H9 (cell line): ENCODE measurements around the gene TMPRSS3. TPM values are rescaled to one million over a fixed set of nuclear protein-coding genes. Genes with fewer than 3 reads are reported as not detected.

ENCODE experiments used
- DNase-seq: peaks from one replicate; pipeline ENCODE4 v3.0.0-alpha.2; 2017
- H2AFZ ChIP-seq: one replicate; pipeline ENCODE4 v1.6.1; 2013; ENCODE audit warnings: mild to moderate bottlenecking, low read length, control low read depth, moderate library complexity
- H2AK5ac ChIP-seq: 2 replicates; pipeline ENCODE4 v1.6.1; 2013; ENCODE audit warnings: low read length, control low read depth, mixed read lengths; ENCODE audit not compliant: insufficient read length
- H2BK120ac ChIP-seq: one replicate; pipeline ENCODE4 v1.6.1; 2013; ENCODE audit warnings: low read depth, mild to moderate bottlenecking, low read length, control low read depth, inconsistent platforms; ENCODE audit not compliant: poor library complexity, severe bottlenecking
- H2BK12ac ChIP-seq: 2 replicates; pipeline ENCODE4 v1.6.1; 2013; ENCODE audit warnings: low read length, control low read depth, mixed read lengths, low read depth; ENCODE audit not compliant: insufficient read length
- H2BK15ac ChIP-seq: 2 replicates; pipeline ENCODE4 v1.6.1; 2013; ENCODE audit warnings: low read depth, low read length, control low read depth
- H2BK20ac ChIP-seq: one replicate; pipeline ENCODE4 v1.6.1; 2013; ENCODE audit warnings: low read depth, mild to moderate bottlenecking, low read length, control low read depth, inconsistent platforms; ENCODE audit not compliant: poor library complexity, severe bottlenecking
- H2BK5ac ChIP-seq: 2 replicates; pipeline ENCODE4 v1.6.1; 2013; ENCODE audit warnings: low read length, control low read depth, mixed read lengths; ENCODE audit not compliant: insufficient read length
- H3K14ac ChIP-seq: 2 replicates; pipeline ENCODE4 v1.6.1; 2013; ENCODE audit warnings: low read length, control low read depth; ENCODE audit not compliant: insufficient read depth
- H3K18ac ChIP-seq: 2 replicates; pipeline ENCODE4 v1.6.1; 2013; ENCODE audit warnings: low read depth, mild to moderate bottlenecking, mixed read lengths, low read length, control low read depth; ENCODE audit not compliant: insufficient read length
- H3K23ac ChIP-seq: 2 replicates; pipeline ENCODE4 v1.6.1; 2013; ENCODE audit warnings: low read length, control low read depth, mixed read lengths, low read depth; ENCODE audit not compliant: insufficient read length
- H3K23me2 ChIP-seq: 2 replicates; pipeline ENCODE4 v1.6.1; 2013; ENCODE audit warnings: low read depth, mild to moderate bottlenecking, mixed read lengths, low read length, control low read depth; ENCODE audit not compliant: insufficient read length, poor library complexity, severe bottlenecking
- H3K27ac ChIP-seq: 2 replicates; pipeline ENCODE4 v1.5.1; 2013; ENCODE audit warnings: low read length, control low read depth, mixed read lengths, low read depth; ENCODE audit not compliant: insufficient read length
- H3K27me3 ChIP-seq: 2 replicates; pipeline ENCODE4 v1.6.1; 2013; ENCODE audit warnings: low read length, control low read depth, inconsistent platforms; ENCODE audit not compliant: insufficient read depth
- H3K4ac ChIP-seq: 2 replicates; pipeline ENCODE4 v1.6.1; 2013; ENCODE audit warnings: low read depth, mild to moderate bottlenecking, control low read depth, inconsistent platforms, low read length, moderate library complexity
- H3K4me1 ChIP-seq: 2 replicates; pipeline ENCODE4 v1.6.1; 2013; ENCODE audit warnings: low read length, control low read depth, inconsistent platforms; ENCODE audit not compliant: insufficient read depth
- H3K4me2 ChIP-seq: 2 replicates; pipeline ENCODE4 v1.6.1; 2013; ENCODE audit warnings: low read length, control low read depth, mixed read lengths; ENCODE audit not compliant: insufficient read length, insufficient read depth
- H3K56ac ChIP-seq: 2 replicates; pipeline ENCODE4 v1.6.1; 2013; ENCODE audit warnings: low read depth, mild to moderate bottlenecking, mixed read lengths, low read length, control low read depth; ENCODE audit not compliant: insufficient read length
- H3K79me1 ChIP-seq: 2 replicates; pipeline ENCODE4 v1.6.1; 2013; ENCODE audit warnings: low read depth, mild to moderate bottlenecking, moderate library complexity, low read length, control low read depth, inconsistent platforms; ENCODE audit not compliant: insufficient read depth, poor library complexity, severe bottlenecking
- H3K79me2 ChIP-seq: 2 replicates; pipeline ENCODE4 v1.6.1; 2013; ENCODE audit warnings: low read length, control low read depth, inconsistent platforms; ENCODE audit not compliant: insufficient read depth
- H3K9ac ChIP-seq: 2 replicates; pipeline ENCODE4 v1.6.1; 2013; ENCODE audit warnings: low read length, control low read depth, mixed read lengths; ENCODE audit not compliant: insufficient read length; ENCODE audit errors: extremely low read depth
- H3K9me3 ChIP-seq: one replicate; pipeline ENCODE4 v1.6.1; 2013; ENCODE audit warnings: low read depth, low read length, inconsistent platforms; ENCODE audit not compliant: control insufficient read depth
- H3T11ph ChIP-seq: one replicate; pipeline ENCODE4 v1.6.1; 2013; ENCODE audit warnings: mild to moderate bottlenecking, low read length, control low read depth, inconsistent platforms
- H4K20me1 ChIP-seq: one replicate; pipeline ENCODE4 v1.6.1; 2013; ENCODE audit not compliant: control insufficient read depth, insufficient read length, insufficient read depth
- H4K5ac ChIP-seq: 2 replicates; pipeline ENCODE4 v1.6.1; 2013; ENCODE audit warnings: low read depth, mild to moderate bottlenecking, mixed read lengths, low read length, control low read depth; ENCODE audit not compliant: insufficient read length
- H4K8ac ChIP-seq: replicated peaks from 2 replicates; pipeline ENCODE4 v1.6.1; 2013; ENCODE audit warnings: low read length, control low read depth, mixed read lengths, low read depth; ENCODE audit not compliant: insufficient read length
- H4K91ac ChIP-seq: 2 replicates; pipeline ENCODE4 v1.6.1; 2013; ENCODE audit warnings: low read depth, mild to moderate bottlenecking, moderate library complexity, mixed read lengths, low read length, control low read depth; ENCODE audit not compliant: insufficient read length
- H3K27ac Mint-ChIP-seq, 3 experiments: 2 replicates in 2 of 3; 3 replicates in 1 of 3; pipeline ENCODE4 v1.8.0; 2020 to 2021; ENCODE audit warnings: mixed read lengths in 3 of 3, mild to moderate bottlenecking in 1 of 3, moderate library complexity in 1 of 3
- H3K27me3 Mint-ChIP-seq: 2 replicates; pipeline ENCODE4 v1.8.0; 2021; ENCODE audit warnings: low read depth, mild to moderate bottlenecking, moderate library complexity, mixed read lengths
- H3K36me3 Mint-ChIP-seq, 3 experiments: 2 replicates in 2 of 3; 3 replicates in 1 of 3; pipeline ENCODE4 v1.8.0; 2020 to 2021; ENCODE audit warnings: low read depth in 3 of 3, mixed read lengths in 3 of 3; ENCODE audit not compliant: insufficient read depth in 1 of 3
- H3K4me1 Mint-ChIP-seq, 2 experiments: 2 replicates each; pipeline ENCODE4 v1.8.0; 2020; ENCODE audit warnings: mixed read lengths in 2 of 2
- H3K4me3 Mint-ChIP-seq, 2 experiments: 2 replicates in 1 of 2; 3 replicates in 1 of 2; pipeline ENCODE4 v1.8.0; 2020 to 2021; ENCODE audit warnings: mild to moderate bottlenecking in 2 of 2, mixed read lengths in 2 of 2, moderate library complexity in 1 of 2
- H3K9me3 Mint-ChIP-seq, 2 experiments: 2 replicates in 1 of 2; 3 replicates in 1 of 2; pipeline ENCODE4 v1.8.0; 2020; ENCODE audit warnings: mild to moderate bottlenecking in 2 of 2, mixed read lengths in 2 of 2, moderate library complexity in 1 of 2
- WGBS: extraction: QIAGEN DNeasy Blood & Tissue Kit; methylation state at CpG from one replicate; pipeline ENCODE4 v1.1.7; 2013; ENCODE audit warnings: missing lambda C conversion rate, low lambda C conversion rate, mixed read lengths; ENCODE audit not compliant: insufficient read length; ENCODE audit errors: extremely low coverage; 5-methylcytosine and 5-hydroxymethylcytosine counted together
- total RNA-seq: library from RNA; stranded (reverse); gene quantifications from 2 replicates; pipeline ENCODE4 v1.2.1, GENCODE V29; 2021
- TF ChIP-seq, protein P1 (sequence below): fragments of 200-600 bp; sonication (generic); conservative IDR thresholded peaks from 3 replicates; pipeline ENCODE4 v1.8.0; 2021; ENCODE audit warnings: antibody characterized with exemption, mild to moderate bottlenecking

The TMPRSS3 gene
- total RNA-seq, 1 experiment from 2014 or later = 0.31 TPM

- H3K9me3 Mint-ChIP-seq = peaks cover 9 to 18% of the 10 kb centered on the region in 2 experiments
- Histone ChIP-seq H3K23me2 (no peaks in the 10 kb centered on the region), H4K5ac (no peak overlapping the region), H3K4me1 (no peaks in the 10 kb centered on the region), H2BK20ac (no peak overlapping the region), H2AFZ (no peak overlapping the region), H3K27me3 (no peaks in the 10 kb centered on the region), H4K20me1 (no peaks in the 10 kb centered on the region), H2BK120ac (no peak overlapping the region), H4K91ac (no peak overlapping the region), H2BK15ac (no peak overlapping the region), H3K56ac (no peak overlapping the region), H3K23ac (no peak overlapping the region), H3T11ph (no peak overlapping the region), H3K4ac (no peak overlapping the region), H3K14ac (no peak overlapping the region), H2AK5ac (no peak overlapping the region), H4K8ac (no peak overlapping the region), H3K9me3 (no peaks in the 10 kb centered on the region), H2BK12ac (no peak overlapping the region), H3K79me2 (no peaks in the 10 kb centered on the region), H3K9ac (no peak overlapping the region), H3K27ac (no peak overlapping the region), H2BK5ac (no peak overlapping the region), H3K18ac (no peak overlapping the region), H3K79me1 (no peaks in the 10 kb centered on the region), H3K4me2 (no peak overlapping the region)
- H3K36me3 Mint-ChIP-seq = peaks cover 3 to 5% (median 4%) of the 10 kb centered on the region in 3 experiments; a peak in 5 of 7 replicates
- peaks cover 4% of the 10 kb centered on the region; the same call in 1 of the 2 replicates for H3K27me3 Mint-ChIP-seq
- H3K27ac Mint-ChIP-seq = peak overlapping the region in 1 of 3 experiments; percentile 6; a peak in 1 of 7 replicates
- no peak overlapping the region for H3K4me3 Mint-ChIP-seq
- DNase-seq = no peak
- WGBS = no CpG with 5 or more reads among the region's 13 CpGs
- H3K4me1 Mint-ChIP-seq = no peaks in the 10 kb centered on the region
- TF ChIP-seq, protein P1, sequence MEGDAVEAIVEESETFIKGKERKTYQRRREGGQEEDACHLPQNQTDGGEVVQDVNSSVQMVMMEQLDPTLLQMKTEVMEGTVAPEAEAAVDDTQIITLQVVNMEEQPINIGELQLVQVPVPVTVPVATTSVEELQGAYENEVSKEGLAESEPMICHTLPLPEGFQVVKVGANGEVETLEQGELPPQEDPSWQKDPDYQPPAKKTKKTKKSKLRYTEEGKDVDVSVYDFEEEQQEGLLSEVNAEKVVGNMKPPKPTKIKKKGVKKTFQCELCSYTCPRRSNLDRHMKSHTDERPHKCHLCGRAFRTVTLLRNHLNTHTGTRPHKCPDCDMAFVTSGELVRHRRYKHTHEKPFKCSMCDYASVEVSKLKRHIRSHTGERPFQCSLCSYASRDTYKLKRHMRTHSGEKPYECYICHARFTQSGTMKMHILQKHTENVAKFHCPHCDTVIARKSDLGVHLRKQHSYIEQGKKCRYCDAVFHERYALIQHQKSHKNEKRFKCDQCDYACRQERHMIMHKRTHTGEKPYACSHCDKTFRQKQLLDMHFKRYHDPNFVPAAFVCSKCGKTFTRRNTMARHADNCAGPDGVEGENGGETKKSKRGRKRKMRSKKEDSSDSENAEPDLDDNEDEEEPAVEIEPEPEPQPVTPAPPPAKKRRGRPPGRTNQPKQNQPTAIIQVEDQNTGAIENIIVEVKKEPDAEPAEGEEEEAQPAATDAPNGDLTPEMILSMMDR = no peak
Observed at GRCh38 chr21:42358937-42359336, 36.9 kb downstream of the TMPRSS3 start.
